K562 (cell line): Measurements from ENCODE around the gene ST3GAL3. TPM values are rescaled to one million over a fixed set of nuclear protein-coding genes. Genes with fewer than 3 reads are reported as not detected.

Experiments
- ATF6 ChIP-seq: sonication (generic); formaldehyde crosslinking; IDR thresholded peaks from 2 replicates; pipeline ENCODE4 v1.4.0; 2020; ENCODE audit warnings: mild to moderate bottlenecking, missing genetic modification reagents
- C11orf30 ChIP-seq: fragments of 450-650 bp; IDR thresholded peaks from 2 replicates; pipeline ENCODE4 v1.6.1; 2016; ENCODE audit warnings: low read depth, mild to moderate bottlenecking
- CCNT2 ChIP-seq: IDR thresholded peaks from 2 replicates; pipeline ENCODE4 v1.6.1; 2011; ENCODE audit warnings: borderline replicate concordance, low read depth, mild to moderate bottlenecking, moderate library complexity, mixed read lengths, low read length; ENCODE audit not compliant: insufficient read length; ENCODE audit errors: extremely low read depth
- CREM ChIP-seq: IDR thresholded peaks from 2 replicates; pipeline ENCODE4 v1.6.1; 2014; ENCODE audit warnings: antibody characterized with exemption, low read depth
- E2F5 ChIP-seq: sonication (generic); formaldehyde crosslinking; IDR thresholded peaks from 2 replicates; pipeline ENCODE4 v1.8.0; 2022; ENCODE audit warnings: mild to moderate bottlenecking, missing genetic modification reagents
- ELF2 ChIP-seq: fragments of 250-450 bp; sonication (Bioruptor Pico); IDR thresholded peaks from 2 replicates; pipeline ENCODE4 v1.5.0; 2021; ENCODE audit warnings: mild to moderate bottlenecking
- L3MBTL2 ChIP-seq: fragments of 450-650 bp; IDR thresholded peaks from 2 replicates; pipeline ENCODE4 v1.6.1; 2016; ENCODE audit warnings: mild to moderate bottlenecking, moderate library complexity
- MAZ ChIP-seq, 2 experiments: fragments of 450-650 bp in 1 of 2; sonication (generic) in 1 of 2; formaldehyde crosslinking; IDR thresholded peaks in 1 of 2; conservative IDR thresholded peaks in 1 of 2; 2 replicates each; pipeline versions ENCODE4 v1.4.0 to v1.5.0; 2020; ENCODE audit warnings: mild to moderate bottlenecking in 1 of 2, missing genetic modification reagents in 1 of 2
- MTA2 ChIP-seq: fragments of 450-650 bp; IDR thresholded peaks from 2 replicates; pipeline ENCODE4 v1.6.1; 2016; ENCODE audit warnings: low read depth
- NCOA1 ChIP-seq: fragments of 450-650 bp; IDR thresholded peaks from 2 replicates; pipeline ENCODE4 v1.6.1; 2016; ENCODE audit warnings: low read depth
- POLR2A ChIP-seq: fragments of 450-650 bp; conservative IDR thresholded peaks from 2 replicates; pipeline ENCODE4 v1.6.1; 2016
- PTBP1 ChIP-seq: fragments of 200-400 bp; formaldehyde crosslinking; IDR thresholded peaks from 2 replicates; pipeline ENCODE4 v1.6.1; 2017; ENCODE audit warnings: low read depth, low read length
- RBM25 ChIP-seq: fragments of 200-400 bp; formaldehyde crosslinking; IDR thresholded peaks from 2 replicates; pipeline ENCODE4 v1.6.1; 2018; ENCODE audit warnings: low read length, low read depth, moderate library complexity; ENCODE audit not compliant: severe bottlenecking
- RFX1 ChIP-seq: fragments of 450-650 bp; IDR thresholded peaks from 2 replicates; pipeline ENCODE4 v1.6.1; 2016; ENCODE audit warnings: mild to moderate bottlenecking, moderate library complexity
- RNF219 ChIP-seq: fragments of 250-450 bp; sonication (Bioruptor Pico); IDR thresholded peaks from 2 replicates; pipeline ENCODE4 v1.5.0; 2022; ENCODE audit warnings: mild to moderate bottlenecking
- SP2 ChIP-seq: IDR thresholded peaks from 2 replicates; pipeline ENCODE4 v1.6.1; 2011; ENCODE audit warnings: mild to moderate bottlenecking, low read depth, low read length, moderate library complexity; ENCODE audit not compliant: poor library complexity, severe bottlenecking; ENCODE audit errors: extremely low read depth
- TCF3 ChIP-seq: sonication (generic); formaldehyde crosslinking; IDR thresholded peaks from 2 replicates; pipeline ENCODE4 v1.4.0; 2020; ENCODE audit warnings: mild to moderate bottlenecking, missing genetic modification reagents
- USF1 ChIP-seq: sonication (generic); formaldehyde crosslinking; IDR thresholded peaks from 2 replicates; pipeline ENCODE4 v1.9.0; 2022; ENCODE audit warnings: mild to moderate bottlenecking, missing genetic modification reagents
- YBX1 ChIP-seq: fragments of 450-650 bp; IDR thresholded peaks from 2 replicates; pipeline ENCODE4 v1.7.1; 2016; ENCODE audit warnings: mild to moderate bottlenecking
- ZNF165 ChIP-seq: fragments of 250-450 bp; sonication (Bioruptor Pico); IDR thresholded peaks from 2 replicates; pipeline ENCODE4 v1.4.0; 2020; ENCODE audit warnings: borderline replicate concordance
- ZNF280A ChIP-seq: fragments of 450-650 bp; IDR thresholded peaks from 2 replicates; pipeline ENCODE4 v1.6.1; 2018; ENCODE audit warnings: mild to moderate bottlenecking, low read depth; ENCODE audit not compliant: partially characterized antibody
- polyA plus RNA-seq, 8 experiments: library from polyadenylated mRNA; depleted of rRNA in 4 of 8; stranded (reverse) in 5 of 8; unstranded in 3 of 8; fragments of >200 nt; fragmentation: Nextera tagmentation in 2 of 8; fragmentation: Illumina TruSeq in 1 of 8; extraction: Ambion mirVana in 2 of 8; extraction: Trizol in 1 of 8; gene quantifications; 2 replicates each; pipeline versions ENCODE4 v1.2.1 to v1.2.3, GENCODE V29; 2011 to 2014; ENCODE audit warnings: inconsistent platforms in 1 of 8, missing spikeins in 1 of 8
- total RNA-seq, 7 experiments: library from RNA; depleted of rRNA in 6 of 7; stranded (reverse); fragments of >200 nt in 6 of 7; fragmentation: Illumina TruSeq in 2 of 7; extraction: Trizol in 2 of 7; gene quantifications; 2 replicates each; pipeline versions ENCODE4 v1.2.1 to v1.2.3, GENCODE V29; 2011 to 2021; ENCODE audit warnings: low replicate concordance in 1 of 7

ST3GAL3 gene
- total and polyA plus RNA-seq, 9 of the 15 experiments (the other 6 are each of a cell fraction or from before 2014, with no cell fraction given) = 1.2 to 18.9 (median 11.0) TPM

GRCh38 chr1:43969746-43970466 is 262.6 kb downstream of the ST3GAL3 start, which contains the start of gene DPH2 (continued):
- TF ChIP-seq ZNF280A = no peak
- TF ChIP-seq ZNF165 (CRISPR knock-in tag) = 0 out of 2 replicates have a peak, but pooled peaks have one; percentile 56
- peak; percentile 53; the same call in 1 of the 2 replicates for TF ChIP-seq L3MBTL2
- TF ChIP-seq RFX1 = no peak
- TF ChIP-seq MAZ (CRISPR knock-in tag; conservative IDR thresholded peaks at IDR 0.05 in 1 of 2, IDR thresholded peaks at IDR 0.05 in 1 of 2) = peak; percentile 31 to 57; a peak in 1 of 4 replicates
- TF ChIP-seq YBX1 = no peak
- TF ChIP-seq ELF2 (CRISPR knock-in tag) = peak; percentile 92
- TF ChIP-seq PTBP1 = no peak
- TF ChIP-seq ATF6 (CRISPR knock-in tag) = no peak
- 0 out of 2 replicates have a peak, but pooled peaks have one; percentile 27 for TF ChIP-seq MTA2
- peak; percentile 69 for TF ChIP-seq SP2
- no peak for TF ChIP-seq RBM25
- TF ChIP-seq TCF3 (CRISPR knock-in tag) = no peak
- TF ChIP-seq RNF219 = no peak
- peak; percentile 90 for TF ChIP-seq CREM
- peak; percentile 72 for TF ChIP-seq USF1
- TF ChIP-seq NCOA1 = no peak
- 0 out of 2 replicates have a peak, but pooled peaks have one; percentile 52 for TF ChIP-seq E2F5 (CRISPR knock-in tag)
- peak; percentile 79 for TF ChIP-seq POLR2A
- TF ChIP-seq C11orf30 = peak; percentile 81
- no peak for TF ChIP-seq CCNT2
